K562 (cell line): ENCODE measurements around the gene ROR2. TPM values are rescaled to one million over a fixed set of nuclear protein-coding genes. Genes with fewer than 3 reads are reported as not detected.
A peak's percentile ranks its signal among the peaks of the same experiment; 100 is the strongest.

Experiments used
- CCNT2 ChIP-seq: IDR thresholded peaks from 2 replicates; pipeline ENCODE4 v1.6.1; 2011; ENCODE audit warnings: borderline replicate concordance, low read depth, mild to moderate bottlenecking, moderate library complexity, mixed read lengths, low read length; ENCODE audit not compliant: insufficient read length; ENCODE audit errors: extremely low read depth
- CREB1 ChIP-seq, 2 experiments: sonication (generic) in 1 of 2; formaldehyde crosslinking in 1 of 2; IDR thresholded peaks; 2 replicates each; pipeline versions ENCODE4 v1.6.1 to v1.8.0; 2012 to 2022; ENCODE audit warnings: inconsistent platforms in 1 of 2, mild to moderate bottlenecking in 1 of 2, missing genetic modification reagents in 1 of 2, moderate library complexity in 1 of 2
- HDAC6 ChIP-seq: IDR thresholded peaks from 2 replicates; pipeline ENCODE4 v1.6.1; 2012; ENCODE audit warnings: low read depth, mild to moderate bottlenecking, control low read depth, inconsistent platforms, low read length, moderate library complexity
- HSF4 ChIP-seq: fragments of 250-450 bp; sonication (Bioruptor Pico); IDR thresholded peaks from 2 replicates; pipeline ENCODE4 v2.1.2; 2022; ENCODE audit warnings: mild to moderate bottlenecking, moderate library complexity, borderline replicate concordance
- MCM7 ChIP-seq, 2 experiments: fragments of 450-650 bp; IDR thresholded peaks; 2 replicates each; pipeline ENCODE4 v1.6.1; 2016 to 2018
- NELFE ChIP-seq: IDR thresholded peaks from 2 replicates; pipeline ENCODE4 v1.6.1; 2011; ENCODE audit warnings: mild to moderate bottlenecking; ENCODE audit not compliant: insufficient read depth, insufficient read length
- NR2F6 ChIP-seq: fragments of 450-650 bp; formaldehyde crosslinking; IDR thresholded peaks from 2 replicates; pipeline ENCODE4 v1.4.0; 2020; ENCODE audit warnings: mild to moderate bottlenecking
- POLR2A ChIP-seq: fragments of 450-650 bp; conservative IDR thresholded peaks from 2 replicates; pipeline ENCODE4 v1.6.1; 2016
- SREBF1 ChIP-seq: fragments of 150-350 bp; IDR thresholded peaks from 2 replicates; pipeline ENCODE4 v1.6.1; 2014; ENCODE audit warnings: antibody characterized with exemption, low read depth, low read length, borderline replicate concordance
- ZBED1 ChIP-seq: IDR thresholded peaks from 2 replicates; pipeline ENCODE4 v1.6.1; 2014
- ZFX ChIP-seq: sonication (generic); formaldehyde crosslinking; IDR thresholded peaks from 2 replicates; pipeline ENCODE4 v1.8.0; 2022; ENCODE audit warnings: mild to moderate bottlenecking, missing genetic modification reagents, moderate library complexity
- ZNF184 ChIP-seq: sonication (generic); formaldehyde crosslinking; IDR thresholded peaks from 2 replicates; pipeline ENCODE4 v1.5.0; 2020; ENCODE audit warnings: missing genetic modification reagents
- polyA plus RNA-seq, 8 experiments: library from polyadenylated mRNA; depleted of rRNA in 4 of 8; stranded (reverse) in 5 of 8; unstranded in 3 of 8; fragments of >200 nt; fragmentation: Nextera tagmentation in 2 of 8; fragmentation: Illumina TruSeq in 1 of 8; extraction: Ambion mirVana in 2 of 8; extraction: Trizol in 1 of 8; gene quantifications; 2 replicates each; pipeline versions ENCODE4 v1.2.1 to v1.2.3, GENCODE V29; 2011 to 2014; ENCODE audit warnings: inconsistent platforms in 1 of 8, missing spikeins in 1 of 8
- total RNA-seq, 7 experiments: library from RNA; depleted of rRNA in 6 of 7; stranded (reverse); fragments of >200 nt in 6 of 7; fragmentation: Illumina TruSeq in 2 of 7; extraction: Trizol in 2 of 7; gene quantifications; 2 replicates each; pipeline versions ENCODE4 v1.2.1 to v1.2.3, GENCODE V29; 2011 to 2021; ENCODE audit warnings: low replicate concordance in 1 of 7
- TF ChIP-seq, protein P1 (sequence below): IDR thresholded peaks from 3 replicates; pipeline ENCODE4 v1.6.1; 2011; ENCODE audit warnings: borderline replicate concordance, mild to moderate bottlenecking; ENCODE audit not compliant: insufficient read length, insufficient read depth
- TF ChIP-seq, protein P2 (sequence below): fragments of 450-650 bp; formaldehyde crosslinking; IDR thresholded peaks from 2 replicates; pipeline ENCODE4 v1.4.0; 2020; ENCODE audit warnings: mild to moderate bottlenecking
- TF ChIP-seq, protein P3 (sequence below): sonication (generic); formaldehyde crosslinking; IDR thresholded peaks from 2 replicates; pipeline ENCODE4 v1.8.0; 2022; ENCODE audit warnings: missing genetic modification reagents, mild to moderate bottlenecking, moderate library complexity, borderline replicate concordance
- TF ChIP-seq, protein P4 (sequence below): fragments of 200-400 bp; formaldehyde crosslinking; IDR thresholded peaks from 2 replicates; pipeline ENCODE4 v1.6.1; 2017; ENCODE audit warnings: mild to moderate bottlenecking, low read depth, low read length, moderate library complexity
- TF ChIP-seq, protein P5 (sequence below): sonication (generic); formaldehyde crosslinking; IDR thresholded peaks from 2 replicates; pipeline ENCODE4 v1.8.0; 2022; ENCODE audit warnings: mild to moderate bottlenecking, low read depth, missing genetic modification reagents
- TF ChIP-seq, protein P6 (sequence below): sonication (generic); formaldehyde crosslinking; IDR thresholded peaks from 2 replicates; pipeline ENCODE4 v1.8.1; 2022; ENCODE audit warnings: missing genetic modification reagents

ROR2 gene
- total and polyA plus RNA-seq, 9 of the 15 experiments (the other 6 are each of a cell fraction or from before 2014, with no cell fraction given) = 5.6 to 33.8 (median 15.3) TPM

DNA sequence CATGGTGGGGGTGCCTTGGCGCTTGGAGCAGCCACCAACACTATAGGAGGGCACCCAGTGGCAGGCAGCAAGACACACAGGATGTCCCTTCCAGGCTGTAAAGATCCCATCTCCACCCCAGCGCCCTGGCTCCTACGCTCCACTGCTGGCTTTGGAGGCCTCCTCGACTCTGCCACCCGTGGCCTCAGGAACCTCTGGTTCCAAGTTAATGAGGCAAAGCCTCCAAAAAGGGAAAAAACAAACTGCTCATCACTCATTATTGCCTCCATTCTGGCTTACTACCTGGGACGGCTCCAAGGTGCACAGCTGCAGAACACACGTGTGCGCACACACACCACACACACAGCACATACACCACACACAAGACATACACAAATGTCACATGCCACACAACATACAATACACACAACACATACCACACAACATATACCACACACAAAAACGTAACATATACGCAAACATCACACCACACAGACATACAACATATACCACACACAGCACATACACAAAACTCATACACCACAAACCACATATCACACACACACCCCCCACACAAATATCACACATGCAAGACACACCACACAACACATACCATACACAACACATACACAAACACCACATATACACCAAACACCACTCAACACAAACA, 45.3 kb downstream of the ROR2 start (continued):
- TF ChIP-seq NELFE (no peak), HSF4 (CRISPR knock-in tag) (no peak), HDAC6 (0 out of 2 replicates have a peak, but pooled peaks have one; percentile 20), CCNT2 (no peak), ZFX (no peak), ZBED1 (no peak), ZNF184 (CRISPR knock-in tag) (no peak), NR2F6 (CRISPR knock-in tag) (no peak), POLR2A (no peak; the same call in 1 of the 2 replicates), SREBF1 (no peak), CREB1 (IDR thresholded peaks at IDR 0.05) (no peak), CREB1 (CRISPR knock-in tag; IDR thresholded peaks at IDR 0.05) (no peak), MCM7 (IDR thresholded peaks at IDR 0.05) (peak in 1 of 2 experiments; percentile 9; a peak in 1 of 4 replicates)
- TF ChIP-seq, protein P1, sequence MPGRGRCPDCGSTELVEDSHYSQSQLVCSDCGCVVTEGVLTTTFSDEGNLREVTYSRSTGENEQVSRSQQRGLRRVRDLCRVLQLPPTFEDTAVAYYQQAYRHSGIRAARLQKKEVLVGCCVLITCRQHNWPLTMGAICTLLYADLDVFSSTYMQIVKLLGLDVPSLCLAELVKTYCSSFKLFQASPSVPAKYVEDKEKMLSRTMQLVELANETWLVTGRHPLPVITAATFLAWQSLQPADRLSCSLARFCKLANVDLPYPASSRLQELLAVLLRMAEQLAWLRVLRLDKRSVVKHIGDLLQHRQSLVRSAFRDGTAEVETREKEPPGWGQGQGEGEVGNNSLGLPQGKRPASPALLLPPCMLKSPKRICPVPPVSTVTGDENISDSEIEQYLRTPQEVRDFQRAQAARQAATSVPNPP = no peak
- TF ChIP-seq, protein P2, sequence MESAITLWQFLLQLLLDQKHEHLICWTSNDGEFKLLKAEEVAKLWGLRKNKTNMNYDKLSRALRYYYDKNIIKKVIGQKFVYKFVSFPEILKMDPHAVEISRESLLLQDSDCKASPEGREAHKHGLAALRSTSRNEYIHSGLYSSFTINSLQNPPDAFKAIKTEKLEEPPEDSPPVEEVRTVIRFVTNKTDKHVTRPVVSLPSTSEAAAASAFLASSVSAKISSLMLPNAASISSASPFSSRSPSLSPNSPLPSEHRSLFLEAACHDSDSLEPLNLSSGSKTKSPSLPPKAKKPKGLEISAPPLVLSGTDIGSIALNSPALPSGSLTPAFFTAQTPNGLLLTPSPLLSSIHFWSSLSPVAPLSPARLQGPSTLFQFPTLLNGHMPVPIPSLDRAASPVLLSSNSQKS (CRISPR knock-in tag) = no peak
- TF ChIP-seq, protein P3, sequence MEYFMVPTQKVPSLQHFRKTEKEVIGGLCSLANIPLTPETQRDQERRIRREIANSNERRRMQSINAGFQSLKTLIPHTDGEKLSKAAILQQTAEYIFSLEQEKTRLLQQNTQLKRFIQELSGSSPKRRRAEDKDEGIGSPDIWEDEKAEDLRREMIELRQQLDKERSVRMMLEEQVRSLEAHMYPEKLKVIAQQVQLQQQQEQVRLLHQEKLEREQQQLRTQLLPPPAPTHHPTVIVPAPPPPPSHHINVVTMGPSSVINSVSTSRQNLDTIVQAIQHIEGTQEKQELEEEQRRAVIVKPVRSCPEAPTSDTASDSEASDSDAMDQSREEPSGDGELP (CRISPR knock-in tag) = no peak
- TF ChIP-seq, protein P4, sequence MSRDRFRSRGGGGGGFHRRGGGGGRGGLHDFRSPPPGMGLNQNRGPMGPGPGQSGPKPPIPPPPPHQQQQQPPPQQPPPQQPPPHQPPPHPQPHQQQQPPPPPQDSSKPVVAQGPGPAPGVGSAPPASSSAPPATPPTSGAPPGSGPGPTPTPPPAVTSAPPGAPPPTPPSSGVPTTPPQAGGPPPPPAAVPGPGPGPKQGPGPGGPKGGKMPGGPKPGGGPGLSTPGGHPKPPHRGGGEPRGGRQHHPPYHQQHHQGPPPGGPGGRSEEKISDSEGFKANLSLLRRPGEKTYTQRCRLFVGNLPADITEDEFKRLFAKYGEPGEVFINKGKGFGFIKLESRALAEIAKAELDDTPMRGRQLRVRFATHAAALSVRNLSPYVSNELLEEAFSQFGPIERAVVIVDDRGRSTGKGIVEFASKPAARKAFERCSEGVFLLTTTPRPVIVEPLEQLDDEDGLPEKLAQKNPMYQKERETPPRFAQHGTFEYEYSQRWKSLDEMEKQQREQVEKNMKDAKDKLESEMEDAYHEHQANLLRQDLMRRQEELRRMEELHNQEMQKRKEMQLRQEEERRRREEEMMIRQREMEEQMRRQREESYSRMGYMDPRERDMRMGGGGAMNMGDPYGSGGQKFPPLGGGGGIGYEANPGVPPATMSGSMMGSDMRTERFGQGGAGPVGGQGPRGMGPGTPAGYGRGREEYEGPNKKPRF = no peak
- TF ChIP-seq, protein P5, sequence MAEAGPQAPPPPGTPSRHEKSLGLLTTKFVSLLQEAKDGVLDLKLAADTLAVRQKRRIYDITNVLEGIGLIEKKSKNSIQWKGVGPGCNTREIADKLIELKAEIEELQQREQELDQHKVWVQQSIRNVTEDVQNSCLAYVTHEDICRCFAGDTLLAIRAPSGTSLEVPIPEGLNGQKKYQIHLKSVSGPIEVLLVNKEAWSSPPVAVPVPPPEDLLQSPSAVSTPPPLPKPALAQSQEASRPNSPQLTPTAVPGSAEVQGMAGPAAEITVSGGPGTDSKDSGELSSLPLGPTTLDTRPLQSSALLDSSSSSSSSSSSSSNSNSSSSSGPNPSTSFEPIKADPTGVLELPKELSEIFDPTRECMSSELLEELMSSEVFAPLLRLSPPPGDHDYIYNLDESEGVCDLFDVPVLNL (CRISPR knock-in tag) = 0 out of 2 replicates have a peak, but pooled peaks have one; percentile 22
- TF ChIP-seq, protein P6, sequence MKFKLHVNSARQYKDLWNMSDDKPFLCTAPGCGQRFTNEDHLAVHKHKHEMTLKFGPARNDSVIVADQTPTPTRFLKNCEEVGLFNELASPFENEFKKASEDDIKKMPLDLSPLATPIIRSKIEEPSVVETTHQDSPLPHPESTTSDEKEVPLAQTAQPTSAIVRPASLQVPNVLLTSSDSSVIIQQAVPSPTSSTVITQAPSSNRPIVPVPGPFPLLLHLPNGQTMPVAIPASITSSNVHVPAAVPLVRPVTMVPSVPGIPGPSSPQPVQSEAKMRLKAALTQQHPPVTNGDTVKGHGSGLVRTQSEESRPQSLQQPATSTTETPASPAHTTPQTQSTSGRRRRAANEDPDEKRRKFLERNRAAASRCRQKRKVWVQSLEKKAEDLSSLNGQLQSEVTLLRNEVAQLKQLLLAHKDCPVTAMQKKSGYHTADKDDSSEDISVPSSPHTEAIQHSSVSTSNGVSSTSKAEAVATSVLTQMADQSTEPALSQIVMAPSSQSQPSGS (CRISPR knock-in tag) = no peak
